Central memory CD8-positive, alpha-beta T cell (primary cell): ENCODE data around the gene PRICKLE4.

ENCODE experiments used
- ATAC-seq: fragments of 150-1000 bp; cut with Tn5 transposase; replicated peaks from 2 replicates; pipeline ENCODE4 v1.10.0; 2022; ENCODE audit warnings: mild to moderate bottlenecking, moderate FRiP score, moderate number of reproducible peaks; ENCODE audit not compliant: poor library complexity, severe bottlenecking; ENCODE audit errors: extremely low read depth
- DNase-seq, 2 donors: peaks; one replicate each; pipeline ENCODE4 v3.0.0; 2021; ENCODE audit warnings: low spot score in 2 of 2
- H3K27ac Mint-ChIP-seq: one replicate; pipeline ENCODE4 v1.8.0; 2022; ENCODE audit warnings: low read depth, mild to moderate bottlenecking, moderate library complexity, mixed read lengths
- H3K27me3 Mint-ChIP-seq: one replicate; pipeline ENCODE4 v1.8.0; 2022; ENCODE audit warnings: mixed read lengths
- H3K36me3 Mint-ChIP-seq: one replicate; pipeline ENCODE4 v1.8.0; 2022; ENCODE audit warnings: mild to moderate bottlenecking, moderate library complexity, mixed read lengths; ENCODE audit not compliant: insufficient read depth
- H3K4me1 Mint-ChIP-seq: one replicate; pipeline ENCODE4 v1.8.0; 2022; ENCODE audit warnings: mixed read lengths
- H3K4me3 Mint-ChIP-seq: one replicate; pipeline ENCODE4 v1.8.0; 2022; ENCODE audit warnings: mild to moderate bottlenecking, moderate library complexity, mixed read lengths
- H3K9me3 Mint-ChIP-seq: one replicate; pipeline ENCODE4 v1.8.0; 2022; ENCODE audit warnings: mixed read lengths

The PRICKLE4 gene, protein sequence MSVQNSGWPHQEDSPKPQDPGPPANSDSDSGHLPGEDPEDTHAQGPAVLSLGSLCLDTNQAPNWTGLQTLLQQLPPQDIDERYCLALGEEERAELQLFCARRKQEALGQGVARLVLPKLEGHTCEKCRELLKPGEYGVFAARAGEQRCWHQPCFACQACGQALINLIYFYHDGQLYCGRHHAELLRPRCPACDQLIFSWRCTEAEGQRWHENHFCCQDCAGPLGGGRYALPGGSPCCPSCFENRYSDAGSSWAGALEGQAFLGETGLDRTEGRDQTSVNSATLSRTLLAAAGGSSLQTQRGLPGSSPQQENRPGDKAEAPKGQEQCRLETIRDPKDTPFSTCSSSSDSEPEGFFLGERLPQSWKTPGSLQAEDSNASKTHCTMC

GRCh38 chr6:41780551-41781365 lies at the start of gene PRICKLE4:
TSS of gene PRICKLE4 (plus strand) at chr6:41780782. CDS start at chr6:41783474, 2,692 bp downstream.
- ATAC-seq (no peak), DNase-seq (no peak)
- Mint-ChIP-seq H3K27me3 (no peaks in the 10 kb centered on the region), H3K4me1 (peaks cover 21% of the 10 kb centered on the region), H3K9me3 (no peaks in the 10 kb centered on the region), H3K36me3 (peaks cover 5% of the 10 kb centered on the region), H3K27ac (peak within 1 kb of the TSS; percentile 55), H3K4me3 (peak within 1 kb of the TSS; percentile 90)

GRCh38 chr6:41731561-41732086 lies 49.0 kb upstream of the PRICKLE4 start:
- Mint-ChIP-seq H3K36me3 (peaks cover 19% of the 10 kb centered on the region), H3K4me3 (no peak overlapping the region), H3K9me3 (no peaks in the 10 kb centered on the region), H3K27ac (peak overlapping the region; percentile 75), H3K4me1 (peaks cover 54% of the 10 kb centered on the region), H3K27me3 (no peaks in the 10 kb centered on the region)
- ATAC-seq (no peak), DNase-seq (no peak)

DNA sequence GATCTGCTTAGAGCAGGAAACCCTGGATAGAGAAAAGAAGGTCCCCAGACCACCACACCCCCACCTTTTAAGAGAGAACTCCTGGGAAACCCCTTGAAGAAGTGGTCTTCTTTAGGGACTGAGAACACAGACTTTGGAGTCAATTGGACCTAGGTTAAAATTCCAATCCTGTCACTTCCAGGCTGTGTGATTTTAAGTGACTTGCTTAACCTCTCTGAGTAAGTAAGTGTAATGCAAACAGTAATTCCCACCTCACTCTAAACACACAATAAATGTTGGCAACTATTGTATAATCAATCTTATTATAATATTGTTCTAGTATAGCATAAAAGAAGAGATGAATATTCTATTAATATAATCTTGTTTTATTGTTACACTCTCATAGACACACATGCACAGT lies 48.4 kb upstream of the PRICKLE4 start:
- H3K9me3 Mint-ChIP-seq: no peaks in the 10 kb centered on the region
- H3K36me3 Mint-ChIP-seq: peaks cover 21% of the 10 kb centered on the region
- DNase-seq (no peak), ATAC-seq (no peak)
- H3K27me3 Mint-ChIP-seq: no peaks in the 10 kb centered on the region
- peak overlapping the region; percentile 28 for H3K4me3 Mint-ChIP-seq
- peaks cover 50% of the 10 kb centered on the region for H3K4me1 Mint-ChIP-seq
- H3K27ac Mint-ChIP-seq: peak overlapping the region; percentile 75

GRCh38 chr6:41732591-41733359 lies 47.8 kb upstream of the PRICKLE4 start:
- H3K9me3 Mint-ChIP-seq: no peaks in the 10 kb centered on the region
- H3K4me3 Mint-ChIP-seq: peak overlapping the region; percentile 28
- H3K4me1 Mint-ChIP-seq: peaks cover 47% of the 10 kb centered on the region
- peaks cover 21% of the 10 kb centered on the region for H3K36me3 Mint-ChIP-seq
- DNase-seq (peak; percentile 44 to 79), ATAC-seq (peak; percentile 69)
- no peaks in the 10 kb centered on the region for H3K27me3 Mint-ChIP-seq
- peak overlapping the region; percentile 75 for H3K27ac Mint-ChIP-seq

GRCh38 chr6:41733360-41733706 lies 47.2 kb upstream of the PRICKLE4 start:
- peaks cover 47% of the 10 kb centered on the region for H3K4me1 Mint-ChIP-seq
- no peaks in the 10 kb centered on the region for H3K9me3 Mint-ChIP-seq
- H3K4me3 Mint-ChIP-seq: peak overlapping the region; percentile 28
- peak overlapping the region; percentile 75 for H3K27ac Mint-ChIP-seq
- H3K36me3 Mint-ChIP-seq: peaks cover 21% of the 10 kb centered on the region
- ATAC-seq (no peak), DNase-seq (no peak)
- H3K27me3 Mint-ChIP-seq: no peaks in the 10 kb centered on the region

GRCh38 chr6:41733707-41734665 lies 46.6 kb upstream of the PRICKLE4 start:
- Mint-ChIP-seq H3K27me3 (no peaks in the 10 kb centered on the region), H3K36me3 (peaks cover 20% of the 10 kb centered on the region), H3K9me3 (no peaks in the 10 kb centered on the region), H3K4me1 (peaks cover 43% of the 10 kb centered on the region), H3K4me3 (peak overlapping the region; percentile 28), H3K27ac (peak overlapping the region; percentile 75)
- ATAC-seq (peak; percentile 52), DNase-seq (peak; percentile 48 to 63)

- Mint-ChIP-seq H3K4me3 (peak overlapping the region; percentile 28), H3K27me3 (no peaks in the 10 kb centered on the region), H3K36me3 (peaks cover 17% of the 10 kb centered on the region), H3K27ac (no peak overlapping the region), H3K9me3 (no peaks in the 10 kb centered on the region), H3K4me1 (peaks cover 35% of the 10 kb centered on the region)
- DNase-seq (peak; percentile 47 to 51), ATAC-seq (peak; percentile 33)
Observed at GRCh38 chr6:41734666-41735426, 45.7 kb upstream of the PRICKLE4 start.

GRCh38 chr6:41735427-41736185 lies 45.0 kb upstream of the PRICKLE4 start, which contains the start of gene TFEB:
TSS of gene TFEB (minus strand) at chr6:41735608. CDS start at chr6:41691213, 44,395 bp downstream.
- Mint-ChIP-seq H3K4me1 (peaks cover 28% of the 10 kb centered on the region), H3K36me3 (peaks cover 17% of the 10 kb centered on the region)
- DNase-seq: peak; percentile 88 to 93

DNA sequence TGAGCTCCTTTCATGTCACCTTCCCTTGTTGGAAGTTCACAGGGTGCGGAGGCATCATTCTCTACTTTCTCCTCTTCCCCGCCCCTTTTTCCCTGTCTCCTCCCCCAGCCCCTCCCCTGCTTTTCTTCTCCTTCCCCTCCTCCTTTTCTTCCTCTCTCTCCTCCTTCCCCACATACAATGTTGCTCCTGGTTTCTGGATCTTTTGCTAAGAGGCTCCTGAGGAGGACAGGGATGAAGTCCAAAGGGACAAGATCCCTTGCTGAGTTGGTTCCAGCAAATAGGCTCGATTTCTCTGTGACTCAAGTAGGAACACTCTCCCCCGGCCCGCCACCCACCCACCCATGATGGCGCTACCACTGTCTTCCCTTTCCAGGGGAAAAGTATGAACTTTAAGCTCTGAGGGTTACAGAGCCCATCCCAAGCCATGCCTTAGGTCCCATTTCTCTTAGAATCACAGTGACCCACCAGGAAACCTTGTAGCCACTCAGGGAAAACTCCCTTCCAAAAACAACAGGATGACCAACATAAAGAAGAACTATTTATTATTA lies 44.3 kb upstream of the PRICKLE4 start:
- Mint-ChIP-seq H3K36me3 (peaks cover 17% of the 10 kb centered on the region), H3K9me3 (no peaks in the 10 kb centered on the region), H3K4me1 (peaks cover 21% of the 10 kb centered on the region), H3K27me3 (no peaks in the 10 kb centered on the region), H3K27ac (no peak overlapping the region), H3K4me3 (peak overlapping the region; percentile 28)
- ATAC-seq (no peak), DNase-seq (no peak)

More at GRCh38 chr6:41735427-41736185, 45.0 kb upstream of the PRICKLE4 start, which contains the start of gene TFEB:
- Mint-ChIP-seq H3K9me3 (no peaks in the 10 kb centered on the region), H3K27ac (no peak within 1 kb of the TSS), H3K4me3 (peak within 1 kb of the TSS; percentile 28), H3K27me3 (no peaks in the 10 kb centered on the region)
- ATAC-seq: peak; percentile 33
